HG03196 (cell line): ENCODE data around the gene ZNF480.
"Not testable (repeated sequence)": the region's sequence is repeated elsewhere in the genome, so short reads cannot be mapped to it uniquely, and the experiment has no call there.

ENCODE experiments used
- ATAC-seq: cut with Tn5 transposase; IDR thresholded peaks from one replicate; pipeline ENCODE4 v1.9.1; 2021; ENCODE audit not compliant: unreplicated experiment

ZNF480 gene

DNA sequence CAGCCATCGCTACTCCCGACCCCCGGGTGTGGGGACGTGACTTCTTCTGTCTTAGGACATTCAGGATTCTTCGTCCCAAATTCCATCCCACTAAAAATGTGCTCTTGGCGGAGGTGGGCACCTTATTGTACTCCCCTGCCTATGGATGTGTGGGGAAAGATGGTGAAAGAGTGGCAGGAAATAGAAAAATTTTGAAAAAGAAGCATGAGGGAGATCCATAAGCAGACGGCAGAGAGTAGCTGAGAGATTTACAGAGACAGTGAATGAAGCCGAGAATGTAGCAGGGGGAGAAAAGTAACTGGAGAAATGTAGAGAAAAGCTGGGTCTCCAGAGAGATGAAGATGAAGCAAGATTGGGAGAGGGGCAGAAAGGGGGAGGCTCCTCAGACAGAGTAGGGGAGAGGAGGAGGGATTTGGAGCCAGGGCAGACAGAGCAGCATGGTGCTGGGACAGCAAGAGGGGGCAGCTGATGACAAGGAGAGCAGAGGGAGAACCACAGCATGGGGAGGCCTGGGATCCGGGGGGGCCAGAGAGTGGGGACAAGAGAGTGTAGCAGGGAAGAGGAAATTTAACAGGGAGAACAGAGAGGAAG is 39.9 kb downstream of the ZNF480 start:
- no peak for ATAC-seq

- ATAC-seq: not testable (repeated sequence)
These were observed 42.1 kb downstream of the ZNF480 start for GRCh38 chr19:52339022-52339421.

GRCh38 chr19:52343548-52343947 is 46.6 kb downstream of the ZNF480 start:
- no peak for ATAC-seq

GRCh38 chr19:52345162-52345561 is 48.2 kb downstream of the ZNF480 start:
- no peak for ATAC-seq

GRCh38 chr19:52351512-52351911 is 54.5 kb downstream of the ZNF480 start:
- no peak for ATAC-seq

DNA sequence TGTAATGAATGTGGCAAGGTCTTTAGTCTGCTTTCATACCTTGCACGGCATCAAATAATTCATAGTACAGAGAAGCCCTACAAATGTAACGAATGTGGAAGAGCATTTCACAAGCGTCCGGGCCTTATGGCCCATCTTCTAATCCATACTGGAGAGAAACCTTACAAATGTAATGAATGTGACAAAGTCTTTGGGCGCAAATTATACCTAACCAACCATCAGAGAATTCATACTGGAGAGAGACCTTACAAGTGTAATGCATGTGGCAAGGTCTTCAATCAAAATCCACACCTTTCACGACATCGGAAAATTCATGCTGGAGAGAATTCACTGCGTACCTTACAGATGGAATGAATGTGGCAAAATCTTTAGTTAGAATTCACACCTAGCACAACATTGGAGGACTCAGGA is 69.5 kb downstream of the ZNF480 start:
- ATAC-seq: no peak

GRCh38 chr19:52369559-52370340 is 72.8 kb downstream of the ZNF480 start, which contains the start of gene ZNF880:
Gene ZNF880, plus strand, starts transcription at chr19:52369923. Its CDS starts 43 bp downstream, at chr19:52369966.
- peak; percentile 87 for ATAC-seq

GRCh38 chr19:52370341-52370710 is 73.4 kb downstream of the ZNF480 start:
- no peak for ATAC-seq
